HL-60/S4 treated with phorbol 12-myristate 13-acetate at 8.2 ng/mL for 4 days and 3 days (cell line): ENCODE data around the gene CCDC144A.
"Not testable (repeated sequence)": the region's sequence is repeated elsewhere in the genome, so short reads cannot be mapped to it uniquely, and the experiment has no call there.

Experiments
- in situ Hi-C: fragments of 300-500 bp; cut with MboI; formaldehyde crosslinking; loops from 2 replicates; pipeline ENCODE4 v1.15.0; 2022; ENCODE audit warnings: low sequenced_read_pairs

The CCDC144A gene, protein sequence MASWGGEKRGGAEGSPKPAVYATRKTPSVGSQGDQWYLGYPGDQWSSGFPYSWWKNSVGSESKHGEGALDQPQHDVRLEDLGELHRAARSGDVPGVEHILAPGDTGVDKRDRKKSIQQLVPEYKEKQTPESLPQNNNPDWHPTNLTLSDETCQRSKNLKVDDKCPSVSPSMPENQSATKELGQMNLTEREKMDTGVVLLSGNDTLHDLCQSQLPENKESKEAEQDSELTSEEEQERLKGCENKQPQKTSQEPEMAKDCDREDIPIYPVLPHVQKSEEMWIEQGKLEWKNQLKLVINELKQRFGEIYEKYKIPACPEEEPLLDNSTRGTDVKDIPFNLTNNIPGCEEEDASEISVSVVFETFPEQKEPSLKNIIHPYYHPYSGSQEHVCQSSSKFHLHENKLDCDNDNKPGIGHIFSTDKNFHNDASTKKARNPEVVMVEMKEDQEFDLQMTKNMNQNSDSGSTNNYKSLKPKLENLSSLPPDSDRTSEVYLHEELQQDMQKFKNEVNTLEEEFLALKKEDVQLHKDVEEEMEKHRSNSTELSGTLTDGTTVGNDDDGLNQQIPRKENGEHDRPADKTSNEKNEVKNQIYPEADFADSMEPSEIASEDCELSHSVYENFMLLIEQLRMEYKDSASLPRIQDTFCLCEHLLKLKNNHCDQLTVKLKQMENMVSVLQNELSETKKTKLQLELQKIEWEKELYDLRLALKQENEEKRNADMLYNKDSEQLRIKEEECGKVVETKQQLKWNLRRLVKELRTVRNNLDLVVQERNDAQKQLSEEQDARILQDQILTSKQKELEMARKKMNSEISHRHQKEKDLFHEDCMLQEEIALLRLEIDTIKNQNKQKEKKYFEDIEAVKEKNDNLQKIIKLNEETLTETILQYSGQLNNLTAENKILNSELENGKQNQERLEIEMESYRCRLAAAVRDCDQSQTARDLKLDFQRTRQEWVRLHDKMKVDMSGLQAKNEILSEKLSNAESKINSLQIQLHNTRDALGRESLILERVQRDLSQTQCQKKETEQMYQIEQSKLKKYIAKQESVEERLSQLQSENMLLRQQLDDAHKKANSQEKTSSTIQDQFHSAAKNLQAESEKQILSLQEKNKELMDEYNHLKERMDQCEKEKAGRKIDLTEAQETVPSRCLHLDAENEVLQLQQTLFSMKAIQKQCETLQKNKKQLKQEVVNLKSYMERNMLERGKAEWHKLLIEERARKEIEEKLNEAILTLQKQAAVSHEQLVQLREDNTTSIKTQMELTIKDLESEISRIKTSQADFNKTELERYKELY (N-terminal part only)

DNA sequence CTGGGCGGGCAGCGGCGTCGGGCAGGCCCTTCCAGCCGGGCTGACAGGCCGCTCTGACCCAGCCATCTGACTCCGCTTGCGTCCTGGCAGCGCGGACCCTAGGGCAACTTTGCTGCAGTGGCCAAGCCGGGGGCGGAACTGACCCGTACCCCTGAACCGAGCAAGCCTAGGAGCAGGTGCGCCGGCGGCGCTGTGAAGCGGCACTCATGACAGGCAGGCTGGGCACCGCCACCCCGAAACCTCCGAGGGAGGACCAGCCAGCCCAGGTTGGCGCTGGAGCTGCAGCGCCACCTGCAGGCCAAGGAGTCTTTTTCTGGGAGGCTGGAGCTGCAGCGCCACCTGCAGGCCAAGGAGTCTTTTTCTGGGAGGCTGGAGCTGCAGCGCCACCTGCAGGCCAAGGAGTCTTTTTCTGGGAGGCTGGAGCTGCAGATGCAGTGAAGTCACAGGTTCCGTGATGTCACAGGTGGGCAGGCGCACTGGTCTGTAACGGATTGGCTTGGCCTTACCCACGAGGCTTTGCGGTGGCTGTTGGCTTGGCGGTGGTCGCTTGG is at the start of gene CCDC144A:
Gene CCDC144A, plus strand, starts transcription at position 511 of the 551 bp plus-strand sequence. CDS start 160 bp downstream, outside the sequence.
- in situ Hi-C loops: not testable (repeated sequence)

DNA sequence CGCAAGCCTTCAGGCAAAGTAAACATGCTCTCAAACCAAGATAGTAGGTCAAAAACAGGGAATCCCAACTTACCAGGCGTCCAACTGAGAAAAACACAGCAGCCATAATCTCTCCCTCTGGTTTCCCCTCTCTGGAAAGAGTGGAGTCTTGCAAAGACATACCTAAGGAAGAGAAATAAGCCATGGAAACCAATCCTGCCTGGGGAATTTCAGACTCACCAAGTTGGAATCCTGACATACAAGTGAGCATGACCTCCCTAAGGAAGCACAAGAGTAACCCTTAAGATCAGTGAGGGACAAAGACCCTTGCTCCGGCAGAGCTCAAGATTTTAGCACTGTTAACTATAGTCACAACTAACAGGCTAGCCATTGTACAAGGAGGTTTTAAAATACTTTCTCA is 40.5 kb upstream of the CCDC144A start:
- in situ Hi-C loops: no loop called here

DNA sequence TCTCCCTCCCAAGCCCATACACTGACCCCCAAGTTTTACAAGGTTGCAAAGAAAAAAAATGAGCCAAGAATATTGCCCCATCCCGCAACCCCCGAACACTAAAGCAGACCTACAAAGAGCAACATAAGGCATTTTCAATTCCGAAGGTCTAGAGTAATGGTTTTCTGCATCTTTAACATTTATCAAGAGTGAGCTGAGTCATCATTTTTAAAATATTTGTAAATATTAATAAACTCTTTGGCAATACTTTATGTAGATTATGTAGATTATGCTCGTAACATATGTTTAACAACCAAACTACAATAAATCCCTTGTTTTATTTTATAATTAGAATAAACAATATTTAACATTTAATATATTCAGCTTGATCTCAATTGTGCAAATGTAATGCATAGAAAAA is 37.8 kb upstream of the CCDC144A start:
- in situ Hi-C loops: no loop called here

DNA sequence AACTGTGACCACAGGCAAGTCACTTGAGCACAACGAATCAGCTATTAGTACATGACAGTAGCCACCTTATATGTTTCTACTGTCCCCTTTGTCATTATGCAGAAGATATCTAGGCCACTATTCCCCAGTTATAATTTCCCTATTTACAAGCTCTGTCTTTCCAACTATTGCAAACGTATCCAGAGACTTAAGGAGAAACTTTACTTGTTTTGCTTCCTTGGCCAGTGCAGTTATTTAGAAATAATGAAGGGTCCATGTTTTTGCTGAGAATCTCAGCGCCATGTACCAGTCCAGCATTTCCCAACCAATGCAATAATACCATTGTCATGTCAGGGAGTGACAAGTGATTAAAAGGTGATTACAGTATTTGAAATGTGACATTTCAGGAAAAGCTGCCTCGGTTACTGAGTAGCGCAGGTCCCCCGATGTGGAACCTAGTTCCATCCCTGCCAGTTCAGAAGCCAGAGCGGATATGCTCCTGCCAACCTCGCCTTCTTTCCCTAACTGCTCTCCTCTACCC is 37.1 kb upstream of the CCDC144A start:
- in situ Hi-C loops: no loop called here

DNA sequence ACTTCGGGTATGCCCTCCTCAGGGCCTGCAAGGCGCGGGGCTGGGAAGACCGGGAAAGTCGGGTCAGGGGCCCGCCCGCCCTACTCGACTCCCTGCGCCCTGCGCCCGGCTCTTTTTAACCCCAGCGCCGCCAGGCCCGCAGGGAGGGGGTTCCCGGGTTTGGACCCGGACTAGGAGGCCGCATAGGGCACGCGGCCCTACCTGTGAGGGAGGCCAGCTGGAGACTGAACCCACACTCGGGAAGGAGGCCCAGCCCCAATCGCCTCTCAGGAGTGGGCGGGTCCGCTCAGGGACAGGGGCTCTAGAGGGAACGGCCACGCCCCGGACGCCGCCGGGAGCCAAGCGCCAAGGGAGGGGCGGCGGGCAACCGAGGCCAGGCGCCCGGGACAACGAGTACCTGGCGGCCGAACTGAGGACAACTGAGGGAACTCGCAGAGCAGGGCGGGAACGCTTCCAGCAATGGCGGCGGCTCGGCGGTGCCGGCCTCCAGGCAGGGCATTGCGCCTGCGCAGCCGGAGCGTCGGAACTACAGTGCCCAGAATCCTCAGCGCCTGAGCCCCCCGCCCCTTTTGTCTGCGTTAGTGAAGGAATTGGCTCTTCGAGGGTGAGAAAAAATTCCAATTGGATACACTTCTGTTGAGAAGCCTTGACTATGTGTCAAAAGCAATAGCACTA is 36.5 kb upstream of the CCDC144A start, which contains the start of gene ZNF624:
Gene ZNF624, minus strand, starts transcription at position 484 of the 675 bp plus-strand sequence.
- in situ Hi-C loops: no loop called here

DNA sequence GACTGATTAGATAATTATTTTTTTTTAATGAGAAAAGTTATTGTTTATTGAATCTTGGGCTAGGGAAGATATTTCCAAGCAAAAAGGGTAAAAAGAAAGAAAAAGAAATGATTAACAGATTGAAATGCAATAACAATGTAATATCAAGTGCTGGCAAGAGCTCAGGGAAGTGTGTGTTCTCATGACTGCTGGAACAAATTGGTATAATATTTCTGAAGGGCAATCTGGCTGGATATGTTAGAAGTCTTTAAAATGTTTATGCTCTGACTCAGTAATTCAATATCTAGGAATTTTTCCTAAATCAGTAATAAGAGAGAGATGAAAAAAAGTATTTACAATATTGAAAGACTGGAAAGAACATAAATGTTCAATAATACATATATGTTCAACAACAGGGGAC is 28.8 kb upstream of the CCDC144A start:
- in situ Hi-C loops: no loop called here

DNA sequence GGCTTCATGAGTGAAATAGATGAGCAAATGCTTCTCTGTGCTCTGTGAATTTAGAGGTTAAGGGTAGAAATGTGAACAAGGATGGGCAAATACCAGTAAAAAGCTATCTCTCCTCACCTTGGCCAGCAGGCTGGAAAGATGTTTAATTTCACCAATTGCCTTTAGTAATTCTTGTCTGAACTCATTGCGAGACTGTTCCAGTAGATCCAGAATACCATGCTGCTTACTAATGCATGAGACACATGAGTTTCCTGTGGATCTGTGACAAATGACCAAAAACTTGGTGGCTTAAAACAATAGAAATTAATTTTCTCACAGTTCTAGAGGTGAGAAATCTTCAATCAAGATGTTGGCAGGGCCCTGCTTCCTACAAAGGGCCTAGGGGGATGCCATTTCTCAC is 27.1 kb upstream of the CCDC144A start:
- in situ Hi-C loops: no loop called here

DNA sequence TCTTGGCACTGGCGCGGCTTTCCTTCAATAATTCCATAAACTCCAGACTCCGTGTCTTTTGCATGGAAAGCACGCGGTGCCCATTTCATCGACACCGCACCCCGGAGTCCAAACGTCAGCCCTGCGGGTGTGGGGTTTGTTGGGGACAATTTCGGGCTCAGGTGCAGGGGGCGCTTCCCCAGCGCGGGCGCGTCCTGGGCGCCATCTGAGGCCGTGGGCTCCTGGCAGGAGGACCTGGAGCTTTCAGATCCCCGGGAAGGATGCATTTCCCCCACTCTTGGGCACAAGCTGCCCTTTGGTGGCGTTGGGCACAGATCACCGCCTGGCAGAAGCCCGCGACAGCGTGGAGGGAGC is 23.5 kb upstream of the CCDC144A start:
- in situ Hi-C loops: not testable (repeated sequence)

DNA sequence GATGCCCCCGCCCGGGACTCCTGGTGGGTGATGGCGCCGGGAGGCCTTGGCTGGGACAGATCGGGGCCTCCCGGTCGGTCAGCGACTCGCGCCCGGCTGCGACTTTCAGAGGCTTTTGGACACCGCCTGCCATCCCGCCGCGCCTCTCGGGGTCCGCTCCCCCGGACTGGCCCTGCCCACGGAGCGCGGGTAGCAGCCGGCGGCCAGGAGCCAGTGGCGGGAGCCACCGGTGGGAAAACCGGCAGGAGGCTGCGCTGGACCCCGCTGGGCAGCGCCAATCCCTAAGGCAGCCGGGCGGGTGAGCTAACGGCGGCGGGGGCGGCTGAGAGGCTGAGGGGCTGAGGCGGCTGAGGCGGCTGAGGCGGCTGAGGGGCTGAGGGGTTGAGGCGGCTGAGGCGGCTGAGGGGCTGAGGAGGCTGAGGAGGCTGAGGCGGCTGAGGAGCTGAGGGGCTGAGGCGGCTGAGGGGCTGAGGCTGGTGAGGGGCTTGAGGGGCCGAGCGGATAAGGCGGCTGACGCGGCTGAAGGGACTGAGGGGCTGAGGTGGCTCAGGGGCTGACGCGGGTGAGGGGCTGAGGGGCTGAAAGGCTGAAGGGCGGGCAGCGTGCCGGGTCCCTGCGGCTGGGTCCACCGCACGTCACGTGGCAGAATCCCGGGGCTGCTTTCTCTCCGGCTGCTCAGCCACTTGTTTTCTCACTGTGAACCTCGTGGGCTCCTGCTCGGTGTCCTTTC is 23.0 kb upstream of the CCDC144A start:
- in situ Hi-C loops: not testable (repeated sequence)

DNA sequence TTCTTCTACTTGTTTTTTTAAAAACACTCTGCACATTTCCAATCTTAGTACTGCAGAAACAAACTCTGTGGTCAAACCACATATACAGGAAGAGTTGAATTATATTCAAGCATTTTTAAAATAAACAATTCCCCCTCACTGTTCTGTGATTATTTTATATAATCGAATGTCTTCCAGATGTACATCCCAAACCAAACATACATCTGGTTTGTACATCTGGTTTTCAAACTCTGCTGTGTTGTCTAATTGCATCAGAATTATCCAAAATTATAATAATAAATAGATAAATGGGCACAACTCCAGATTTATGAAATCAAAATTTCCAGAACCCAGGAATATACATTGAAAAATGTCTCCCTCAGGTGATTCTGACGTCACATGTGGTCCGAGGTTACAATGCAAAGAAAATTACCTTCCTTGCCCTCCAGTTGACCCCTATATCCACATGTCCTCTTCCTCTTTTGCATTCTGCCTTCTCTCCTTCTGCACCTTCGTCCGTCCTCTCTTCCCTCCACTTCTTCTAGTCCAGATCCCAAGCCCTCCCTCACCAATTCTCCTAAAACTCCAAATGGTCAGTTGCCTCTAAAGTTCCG is 13.3 kb upstream of the CCDC144A start:
- in situ Hi-C loops: no loop called here

DNA sequence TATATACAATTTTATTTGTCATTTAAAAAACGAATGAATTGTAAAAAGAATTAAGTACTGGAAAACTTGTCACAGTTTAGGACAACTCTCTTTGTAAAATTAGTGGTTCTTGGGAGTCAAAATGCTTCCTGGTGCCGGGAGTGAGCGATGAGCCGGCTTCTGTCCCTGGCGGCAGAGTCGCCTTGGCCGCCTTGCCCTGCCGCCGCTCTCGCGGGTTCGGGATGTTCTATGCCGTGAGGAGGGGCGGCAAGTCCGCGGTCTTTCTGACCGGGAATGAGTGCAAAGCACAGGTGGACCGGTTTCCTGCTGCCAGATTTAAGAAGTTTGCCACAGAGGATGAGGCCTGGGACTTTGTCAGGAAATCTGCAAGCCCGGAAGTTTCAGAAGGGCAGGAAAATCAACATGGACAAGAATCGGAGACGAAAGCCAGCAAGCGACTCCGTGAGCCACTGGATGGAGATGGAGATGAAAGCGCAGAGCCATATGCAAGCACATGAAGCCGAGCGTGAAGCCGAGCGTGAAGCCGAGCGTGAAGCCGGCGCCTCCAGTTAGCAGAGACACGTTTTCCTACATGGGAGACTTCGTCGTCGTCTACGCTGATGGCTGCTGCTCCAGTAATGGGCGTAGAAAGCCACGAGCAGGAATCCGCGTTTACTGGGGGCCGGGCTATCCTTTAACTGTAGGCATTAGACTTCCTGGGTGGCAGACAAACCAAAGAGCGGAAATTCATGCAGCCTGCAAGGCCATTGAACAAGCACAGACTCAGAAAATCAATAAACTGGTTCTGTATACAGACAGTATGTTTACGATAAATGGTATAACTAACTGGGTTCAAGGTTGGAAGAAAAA is 6.5 kb upstream of the CCDC144A start:
- in situ Hi-C loops: not testable (repeated sequence)

DNA sequence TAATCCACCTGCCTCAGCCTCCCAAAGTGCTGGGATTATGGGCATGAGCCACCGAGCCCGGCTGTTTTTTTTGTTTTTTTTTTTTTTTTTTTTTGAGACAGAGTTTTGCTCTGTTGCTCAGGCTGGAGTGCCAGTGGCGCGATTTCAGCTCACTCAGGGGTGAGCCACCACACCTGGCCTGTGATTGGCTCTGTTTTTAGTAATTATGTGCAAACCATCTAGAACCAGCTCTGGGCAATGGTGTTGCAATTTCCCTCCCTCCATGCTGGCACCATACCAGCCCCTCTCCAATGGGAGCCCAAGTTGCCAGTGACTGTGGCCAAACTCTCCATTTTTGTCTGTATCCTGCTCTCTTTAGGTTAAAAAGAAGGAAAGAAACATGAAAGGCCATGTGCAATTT is 4.0 kb upstream of the CCDC144A start:
- in situ Hi-C loops: not testable (repeated sequence)

DNA sequence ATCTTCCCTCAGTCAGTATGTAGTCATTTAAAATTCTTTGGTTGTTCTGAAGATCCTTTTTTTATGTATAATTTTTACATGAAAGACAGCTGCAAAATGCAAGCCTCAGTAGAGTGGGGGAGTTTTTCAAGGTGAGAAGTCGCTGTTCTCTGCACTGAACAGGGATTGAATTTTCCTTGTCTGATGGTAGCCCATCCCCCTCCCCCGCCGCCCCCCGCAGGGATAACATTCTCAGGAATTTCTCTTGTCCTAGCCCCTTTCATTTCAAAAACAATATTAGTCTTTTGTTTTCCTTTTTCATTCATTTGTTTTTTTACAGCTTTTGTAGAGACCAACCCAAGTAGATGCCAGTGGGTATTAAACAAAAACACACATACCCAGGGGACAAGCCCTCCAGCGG is 2.9 kb upstream of the CCDC144A start:
- in situ Hi-C loops: not testable (repeated sequence)

DNA sequence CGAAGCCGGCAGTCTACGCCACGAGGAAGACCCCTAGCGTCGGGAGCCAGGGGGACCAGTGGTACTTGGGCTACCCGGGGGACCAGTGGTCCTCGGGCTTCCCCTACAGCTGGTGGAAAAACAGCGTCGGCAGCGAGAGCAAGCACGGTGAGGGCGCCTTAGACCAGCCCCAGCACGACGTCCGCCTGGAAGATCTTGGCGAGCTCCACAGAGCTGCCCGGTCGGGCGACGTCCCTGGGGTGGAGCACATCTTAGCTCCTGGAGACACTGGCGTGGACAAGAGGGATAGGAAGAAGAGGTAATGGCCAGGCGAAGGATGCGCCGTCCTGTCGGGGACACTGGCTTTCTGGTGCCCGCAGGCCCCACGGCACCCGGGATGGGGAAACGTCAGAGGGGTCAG is 406 bp downstream of the CCDC144A start:
- in situ Hi-C loops: not testable (repeated sequence)

DNA sequence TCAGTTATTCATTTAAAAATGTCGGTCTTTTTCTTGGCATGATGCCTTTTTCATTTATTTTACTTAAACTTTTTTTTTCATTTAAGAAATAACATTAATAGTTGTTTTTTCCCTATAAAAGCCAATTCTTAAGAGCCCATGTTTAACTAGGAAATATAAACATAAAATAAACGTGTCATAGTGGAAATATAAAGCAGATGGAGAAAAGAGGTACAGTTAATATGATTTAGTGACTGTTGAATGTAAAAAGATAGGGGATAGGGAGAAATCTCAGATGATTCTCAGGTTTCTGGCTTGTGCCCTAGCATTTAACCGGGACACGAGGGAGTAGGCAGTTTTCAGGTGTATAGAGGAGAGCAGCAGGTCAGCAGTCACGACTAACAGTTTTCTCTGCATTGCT is 7.6 kb downstream of the CCDC144A start:
- in situ Hi-C loops: not testable (repeated sequence)

DNA sequence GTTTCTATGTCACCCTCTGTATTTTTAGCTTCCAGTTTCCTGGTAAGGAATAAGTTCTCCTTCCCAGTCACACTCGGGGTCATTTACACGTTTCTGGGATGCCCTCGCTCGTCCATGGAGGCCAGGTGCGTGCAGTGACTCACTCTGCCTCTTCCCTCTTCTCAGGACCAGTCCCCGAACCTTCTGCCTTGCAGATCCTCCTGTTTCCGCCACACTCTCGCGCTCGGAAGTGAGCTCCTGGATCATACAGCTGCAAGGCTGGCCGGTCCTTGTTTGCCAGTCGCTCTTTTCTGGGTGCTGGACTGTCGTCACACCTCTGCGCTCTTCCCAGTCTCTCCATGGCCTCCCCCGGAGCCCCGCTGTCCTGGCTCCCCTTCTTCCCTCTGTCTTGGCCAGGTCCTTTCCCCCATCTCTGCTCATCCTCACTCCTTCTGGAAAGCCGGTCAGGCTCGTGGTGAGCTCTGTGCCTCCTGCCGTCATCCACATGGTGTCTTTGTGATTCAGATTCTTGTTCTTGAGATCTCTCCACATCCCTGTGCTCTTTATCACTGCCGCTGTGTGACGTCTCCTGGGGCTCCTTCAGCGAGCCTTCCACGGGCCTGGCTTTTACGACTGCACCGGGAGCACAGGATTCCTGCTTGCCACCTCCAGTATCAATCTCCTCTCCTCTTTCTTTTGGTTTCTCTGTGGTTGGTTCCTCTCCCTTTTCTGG is 55.6 kb downstream of the CCDC144A start:
- in situ Hi-C loops: not testable (repeated sequence)

DNA sequence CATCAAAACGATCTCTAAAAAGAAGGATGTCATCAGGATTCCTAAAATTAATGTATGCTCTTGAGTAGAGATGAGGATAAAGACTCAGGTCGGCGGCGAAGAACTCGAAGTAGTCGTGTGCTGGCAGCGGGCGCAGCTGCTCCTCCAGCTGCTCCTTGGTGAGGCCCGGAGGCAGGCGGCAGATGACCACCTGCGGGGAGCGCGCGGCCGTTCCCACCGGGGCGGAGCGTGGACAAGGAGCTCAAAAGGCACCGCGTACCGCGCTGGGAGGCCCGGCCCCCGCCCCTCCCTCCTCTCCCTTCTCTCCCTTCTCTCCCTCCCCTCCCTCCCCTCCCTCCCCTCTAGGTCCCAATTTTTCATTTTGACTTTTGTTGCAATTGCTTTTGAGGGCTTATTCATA is 56.5 kb downstream of the CCDC144A start:
- in situ Hi-C loops: not testable (repeated sequence)
